Cardiac fibroblast (primary cell): Measurements from ENCODE around the gene TWF2.
A peak's percentile ranks its signal among the peaks of the same experiment; 100 is the strongest.

Experiments
- DNase-seq, 2 donors: peaks; one replicate each; pipeline versions ENCODE4 v3.0.0 to v3.0.0-alpha.2; 2010; ENCODE audit warnings: low read depth in 2 of 2
- H3K4me3 ChIP-seq, 2 donors: replicated peaks in 1 of 2; 1 replicate in 1 of 2; 2 replicates in 1 of 2; pipeline ENCODE4 v1.5.1; 2011; ENCODE audit warnings: low read depth in 2 of 2, low read length in 2 of 2, mild to moderate bottlenecking in 2 of 2, moderate library complexity in 1 of 2
- TF ChIP-seq, protein P1 (sequence below): IDR thresholded peaks from one replicate; pipeline ENCODE4 v1.5.1; 2011; ENCODE audit warnings: low read depth, mild to moderate bottlenecking, low read length, inconsistent platforms

TWF2 gene

DNA sequence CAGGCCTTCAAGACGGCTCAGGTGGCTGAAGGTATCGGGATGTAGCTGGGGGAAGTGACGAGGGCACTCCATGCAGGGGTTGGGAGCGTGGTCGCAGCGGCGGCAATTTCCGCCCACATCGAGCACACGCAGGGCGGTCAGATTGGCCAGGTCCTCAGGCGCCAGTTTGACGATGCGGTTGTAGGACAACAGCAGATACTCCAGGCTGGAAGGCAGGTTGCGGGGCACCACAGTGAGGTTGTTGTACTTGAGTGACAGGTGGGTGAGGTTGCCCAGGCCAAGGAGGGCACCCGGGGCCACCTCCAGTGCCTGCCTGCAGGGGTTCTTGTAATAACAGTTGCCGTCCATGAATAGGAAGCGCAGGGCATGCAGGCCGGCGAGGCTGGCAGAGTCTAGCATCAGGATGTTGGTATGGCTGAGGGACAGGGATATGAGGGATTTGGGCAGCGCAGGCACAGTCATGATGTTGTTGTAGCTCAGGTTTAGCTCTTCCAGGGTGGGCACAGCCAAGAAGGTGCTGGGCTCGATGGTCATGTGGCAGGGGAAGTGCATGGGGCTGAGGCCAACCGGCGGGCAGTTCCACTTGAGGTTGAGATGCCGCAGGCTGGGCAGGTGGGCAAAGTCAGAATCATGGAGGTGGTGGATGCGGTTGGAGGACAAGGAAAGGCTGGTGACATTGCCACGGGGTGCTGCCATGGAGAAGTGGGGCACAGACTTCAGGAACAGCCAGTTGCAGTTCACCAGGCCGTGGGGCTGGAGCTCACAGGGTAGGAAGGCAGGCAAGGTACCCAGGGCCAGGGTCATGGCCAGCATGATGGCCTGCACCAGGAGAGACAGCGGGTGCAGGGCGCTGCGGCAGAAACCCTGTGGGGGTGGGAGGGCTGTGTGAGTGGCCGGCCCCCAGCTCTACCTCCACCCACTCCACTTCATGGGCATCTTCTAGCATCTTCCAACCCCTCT is 15.2 kb downstream of the TWF2 start:
- TF ChIP-seq, protein P1, sequence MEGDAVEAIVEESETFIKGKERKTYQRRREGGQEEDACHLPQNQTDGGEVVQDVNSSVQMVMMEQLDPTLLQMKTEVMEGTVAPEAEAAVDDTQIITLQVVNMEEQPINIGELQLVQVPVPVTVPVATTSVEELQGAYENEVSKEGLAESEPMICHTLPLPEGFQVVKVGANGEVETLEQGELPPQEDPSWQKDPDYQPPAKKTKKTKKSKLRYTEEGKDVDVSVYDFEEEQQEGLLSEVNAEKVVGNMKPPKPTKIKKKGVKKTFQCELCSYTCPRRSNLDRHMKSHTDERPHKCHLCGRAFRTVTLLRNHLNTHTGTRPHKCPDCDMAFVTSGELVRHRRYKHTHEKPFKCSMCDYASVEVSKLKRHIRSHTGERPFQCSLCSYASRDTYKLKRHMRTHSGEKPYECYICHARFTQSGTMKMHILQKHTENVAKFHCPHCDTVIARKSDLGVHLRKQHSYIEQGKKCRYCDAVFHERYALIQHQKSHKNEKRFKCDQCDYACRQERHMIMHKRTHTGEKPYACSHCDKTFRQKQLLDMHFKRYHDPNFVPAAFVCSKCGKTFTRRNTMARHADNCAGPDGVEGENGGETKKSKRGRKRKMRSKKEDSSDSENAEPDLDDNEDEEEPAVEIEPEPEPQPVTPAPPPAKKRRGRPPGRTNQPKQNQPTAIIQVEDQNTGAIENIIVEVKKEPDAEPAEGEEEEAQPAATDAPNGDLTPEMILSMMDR, result no peak
- no peak overlapping the region for H3K4me3 ChIP-seq
- no peak for DNase-seq

DNA sequence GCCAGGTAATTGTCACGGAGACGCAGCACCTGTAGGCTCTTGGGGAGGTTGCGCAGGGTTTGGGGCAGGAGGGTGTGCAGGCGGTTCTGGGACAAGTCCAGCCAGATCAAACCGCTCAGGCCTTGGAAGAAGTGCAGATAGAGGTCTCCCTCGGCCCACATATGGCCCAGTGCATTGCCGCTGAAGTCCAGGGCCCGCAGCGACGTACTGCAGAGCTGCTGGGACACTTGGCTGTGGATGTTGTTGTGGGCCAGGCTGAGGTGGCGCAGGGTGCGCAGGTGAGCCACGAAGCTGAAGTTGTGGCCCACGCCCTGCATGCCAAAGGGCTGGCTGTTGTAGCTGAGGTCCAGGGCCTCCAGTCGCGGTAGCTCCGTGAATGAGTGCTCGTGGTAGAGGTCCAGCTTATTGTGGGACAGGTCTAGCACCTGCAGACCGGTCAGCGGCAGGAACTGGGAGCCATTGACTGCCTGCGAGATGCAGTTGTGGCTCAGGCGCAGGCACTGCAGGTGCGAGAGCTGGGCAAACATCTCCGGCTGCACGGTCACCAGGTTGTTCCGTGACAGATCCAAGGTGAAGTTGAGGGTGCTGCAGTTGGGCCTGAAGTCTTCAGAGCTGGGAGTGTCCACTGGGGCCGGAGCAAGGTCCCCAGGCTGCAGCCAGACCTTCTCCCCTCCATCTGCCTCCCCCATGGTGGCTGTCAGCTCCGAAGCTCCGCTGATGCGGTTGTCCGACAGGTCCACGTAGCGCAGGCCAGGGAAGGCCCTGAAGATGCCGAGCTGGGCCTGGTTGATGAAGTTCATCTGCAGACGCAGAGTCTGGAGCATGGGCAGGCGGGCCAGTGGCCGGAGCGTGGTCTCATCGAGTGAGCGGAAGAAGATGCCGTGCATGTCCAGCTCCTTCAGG is 16.4 kb downstream of the TWF2 start:
- TF ChIP-seq, protein P1, result no peak
- no peak overlapping the region for H3K4me3 ChIP-seq
- no peak for DNase-seq

DNA sequence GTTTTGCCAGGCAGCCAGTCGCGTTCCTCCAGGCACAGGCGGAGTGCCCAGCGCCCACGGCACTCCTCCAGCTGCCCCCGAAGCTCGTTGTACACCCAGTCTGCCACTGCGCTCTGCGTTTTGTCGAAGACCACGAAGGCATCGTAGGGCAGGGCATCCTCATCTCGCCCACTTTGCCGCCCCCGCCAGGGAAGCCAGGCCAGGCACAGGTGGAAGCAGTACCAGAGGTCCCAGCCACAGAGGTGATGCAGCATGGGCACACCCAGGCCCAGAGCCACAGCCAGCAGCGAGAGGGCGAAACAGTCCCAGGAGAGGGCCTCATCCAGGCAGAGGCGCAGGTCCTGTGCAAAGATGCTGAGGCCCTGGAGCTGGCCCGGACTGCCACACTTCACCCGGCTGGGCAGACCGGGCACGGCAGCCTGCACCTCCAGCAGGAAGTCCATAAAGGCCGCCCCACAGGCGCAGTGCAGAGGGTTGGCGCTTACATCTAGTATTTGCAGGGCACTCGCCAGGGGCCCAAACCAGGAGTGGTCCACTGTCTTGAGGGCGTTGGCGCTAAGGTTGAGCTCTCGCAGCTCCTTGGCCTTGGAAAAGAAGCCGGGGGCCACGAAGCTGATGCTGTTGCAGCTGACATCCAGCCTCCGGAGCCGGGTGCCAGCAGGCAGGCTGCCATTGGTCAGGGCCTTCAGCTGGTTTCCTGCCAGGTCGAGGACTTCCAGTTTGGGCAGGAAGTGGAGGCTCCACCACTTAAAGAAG is 17.2 kb downstream of the TWF2 start:
- TF ChIP-seq, protein P1, result no peak
- DNase-seq, result peak in 1 of 2 donors; percentile 25
- no peak overlapping the region for H3K4me3 ChIP-seq

DNA sequence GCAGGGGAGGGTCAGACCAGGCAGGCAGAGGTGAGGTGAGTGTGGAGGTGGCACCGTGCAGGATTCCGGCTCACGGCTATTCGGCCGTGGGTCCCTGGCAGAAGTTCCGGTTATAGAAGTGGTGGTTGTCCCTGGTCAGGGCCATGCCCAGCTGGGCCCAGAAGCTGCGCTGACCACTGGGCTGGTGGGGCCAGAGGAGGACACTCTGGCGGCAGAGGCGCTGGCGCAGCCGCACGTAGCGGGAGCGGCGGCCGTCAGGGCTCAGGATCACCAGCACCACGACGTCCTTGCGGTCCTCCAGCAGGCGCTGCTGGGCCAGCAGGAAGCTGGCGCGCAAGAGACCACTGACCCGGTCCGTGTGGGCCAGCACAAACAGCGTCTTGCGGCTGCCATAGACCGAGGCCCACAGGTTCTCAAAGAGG is 17.8 kb downstream of the TWF2 start:
- H3K4me3 ChIP-seq, result no peak overlapping the region
- TF ChIP-seq, protein P1, result no peak
- DNase-seq, result no peak

DNA sequence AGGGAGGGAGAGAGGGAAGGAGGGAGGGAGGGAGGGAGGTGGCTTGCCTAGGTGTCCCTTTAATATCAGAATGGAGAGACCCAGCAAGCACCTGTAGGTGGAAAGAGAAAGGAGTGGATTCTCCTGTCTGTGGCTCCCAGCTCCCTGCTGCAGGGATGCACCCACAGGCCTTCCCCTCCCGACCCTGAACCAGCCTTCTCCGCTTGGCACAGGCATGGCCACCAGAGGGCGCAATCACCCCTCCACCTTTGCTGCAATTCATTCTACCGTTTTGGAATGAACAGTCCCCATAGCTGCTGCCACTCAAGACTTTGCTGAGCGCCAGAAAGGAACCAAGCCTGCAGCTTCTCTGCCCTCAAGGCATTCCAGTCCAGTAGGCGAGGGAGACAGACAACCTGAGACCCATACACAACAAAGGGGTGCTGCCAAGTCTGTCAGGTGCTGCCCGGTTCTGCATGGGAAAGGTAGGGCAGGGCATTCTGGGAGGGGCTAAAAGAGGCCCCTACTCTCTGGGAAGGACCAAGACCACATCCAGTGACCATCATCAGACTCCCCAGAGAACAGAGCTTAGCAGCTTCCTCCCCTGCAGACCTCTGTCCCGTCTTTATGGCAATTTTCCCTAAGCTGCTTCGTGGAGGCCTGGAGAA is 18.5 kb downstream of the TWF2 start:
- peak; percentile 79 to 82 for DNase-seq
- H3K4me3 ChIP-seq, result no peak overlapping the region
- TF ChIP-seq, protein P1, result peak; percentile 97
